Measurements from ENCODE around the gene LRIT1.

DNA sequence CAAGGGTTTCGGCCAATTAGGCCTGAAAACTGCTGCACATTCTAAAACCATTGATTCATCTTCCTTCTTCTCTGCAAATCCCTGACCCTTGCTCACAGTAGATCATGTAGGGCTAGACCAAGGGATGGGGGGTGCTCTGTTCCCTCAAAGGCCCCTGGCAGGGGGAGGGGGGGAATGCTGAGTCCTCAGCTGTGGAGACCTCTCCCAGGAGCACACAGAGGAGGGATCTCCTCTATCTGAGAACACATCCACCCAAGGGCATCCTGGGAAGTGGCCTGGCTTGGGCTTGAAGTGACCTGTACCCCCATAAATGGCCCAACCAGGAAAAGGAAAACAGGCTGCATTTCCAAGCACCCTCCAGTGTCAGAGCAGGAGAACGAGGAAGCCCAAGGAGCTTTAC, 48.0 kb downstream of the LRIT1 start:
- TF ChIP-seq, protein P1, sequence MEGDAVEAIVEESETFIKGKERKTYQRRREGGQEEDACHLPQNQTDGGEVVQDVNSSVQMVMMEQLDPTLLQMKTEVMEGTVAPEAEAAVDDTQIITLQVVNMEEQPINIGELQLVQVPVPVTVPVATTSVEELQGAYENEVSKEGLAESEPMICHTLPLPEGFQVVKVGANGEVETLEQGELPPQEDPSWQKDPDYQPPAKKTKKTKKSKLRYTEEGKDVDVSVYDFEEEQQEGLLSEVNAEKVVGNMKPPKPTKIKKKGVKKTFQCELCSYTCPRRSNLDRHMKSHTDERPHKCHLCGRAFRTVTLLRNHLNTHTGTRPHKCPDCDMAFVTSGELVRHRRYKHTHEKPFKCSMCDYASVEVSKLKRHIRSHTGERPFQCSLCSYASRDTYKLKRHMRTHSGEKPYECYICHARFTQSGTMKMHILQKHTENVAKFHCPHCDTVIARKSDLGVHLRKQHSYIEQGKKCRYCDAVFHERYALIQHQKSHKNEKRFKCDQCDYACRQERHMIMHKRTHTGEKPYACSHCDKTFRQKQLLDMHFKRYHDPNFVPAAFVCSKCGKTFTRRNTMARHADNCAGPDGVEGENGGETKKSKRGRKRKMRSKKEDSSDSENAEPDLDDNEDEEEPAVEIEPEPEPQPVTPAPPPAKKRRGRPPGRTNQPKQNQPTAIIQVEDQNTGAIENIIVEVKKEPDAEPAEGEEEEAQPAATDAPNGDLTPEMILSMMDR (IDR thresholded peaks at IDR 0.05; ENCODE audit: low read depth, low read length) = no peak
- no peak for TF ChIP-seq EZH2phosphoT487 (IDR thresholded peaks at IDR 0.05; ENCODE audit: low read depth)

Data from OCI-LY3 (cell line).